ENCODE data around the gene SELENOF. TPM values are rescaled to one million over a fixed set of nuclear protein-coding genes. Genes with fewer than 3 reads are reported as not detected.

The SELENOF gene
- total and polyA plus RNA-seq, 2 of the 4 experiments (the other 2 are of a cell fraction): 60.0 to 153 TPM

DNA sequence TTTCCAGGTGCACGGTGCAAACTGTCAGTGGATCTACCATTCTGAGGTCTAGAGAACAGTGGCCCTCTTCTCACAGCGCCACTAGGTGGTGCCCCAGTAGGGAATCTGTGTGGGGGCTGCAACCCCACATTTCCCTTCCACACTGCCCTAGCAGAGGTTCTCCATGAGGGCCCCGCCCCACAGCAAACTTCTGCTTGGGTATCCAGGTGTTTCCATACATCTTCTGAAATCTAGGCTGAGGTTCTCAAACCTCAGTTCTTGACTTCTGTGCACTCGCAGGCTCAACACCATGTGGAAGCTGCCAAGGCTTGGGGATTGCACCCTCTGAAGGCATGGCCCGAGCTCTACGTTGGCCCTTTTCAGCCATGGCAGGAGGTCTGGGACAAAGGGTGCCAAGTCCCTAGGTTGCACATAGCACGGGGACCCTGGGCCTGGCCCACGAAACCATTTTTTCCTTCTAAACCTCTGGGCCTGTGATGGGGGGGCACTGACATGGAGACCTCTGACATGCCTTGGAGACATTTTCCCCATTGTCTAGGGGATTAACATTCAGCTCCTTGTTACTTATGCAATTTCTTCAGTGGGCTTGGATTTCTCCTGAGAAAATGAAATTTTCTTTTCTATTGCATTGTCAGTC, 10.5 kb upstream of the SELENOF start:
- WGBS, 2 experiments (ENCODE audit: extremely low coverage in 2 of 2, insufficient read length in 1 of 2): 97% methylated on average over 4 of the region's 8 CpGs; no CpG with 5 or more reads in 1 of the 2 experiments
- Histone ChIP-seq H3K36me3 (ENCODE audit: control insufficient read depth, insufficient read depth, low read length) (no peaks in the 10 kb centered on the region), H4K20me1 (ENCODE audit: insufficient read depth, low read length) (no peaks in the 10 kb centered on the region; the same call in 1 of the 2 replicates), H2AFZ (replicated peaks; ENCODE audit: low read length, poor library complexity) (no peak overlapping the region), H3K27me3 (ENCODE audit: control insufficient read depth, insufficient read depth, low read length) (no peaks in the 10 kb centered on the region), H2BK5ac (ENCODE audit: low read depth, low read length, poor library complexity, severe bottlenecking) (no peak overlapping the region), H3K27ac (ENCODE audit: insufficient read depth, low read length) (no peak overlapping the region), H3K4ac (ENCODE audit: low read depth, low read length) (no peak overlapping the region), H3K56ac (ENCODE audit: extremely low read depth, insufficient read depth, low read length) (no peak overlapping the region), H3K79me1 (ENCODE audit: low read depth in 1 of 2, low read length in 2 of 2) (peaks cover 14 to 20% of the 10 kb centered on the region in 2 experiments), H3K9ac (ENCODE audit: low read depth, low read length) (no peak overlapping the region), H3K4me2 (ENCODE audit: low read depth, low read length) (no peak overlapping the region), H3K9me3 (ENCODE audit: control insufficient read depth, insufficient read depth, low read length) (peaks cover 5% of the 10 kb centered on the region; the same call in 1 of the 2 replicates), H3K9me1 (ENCODE audit: insufficient read depth, low read length) (no peaks in the 10 kb centered on the region), H3K23ac (ENCODE audit: low read depth, low read length) (no peak overlapping the region), H4K8ac (ENCODE audit: low read depth in 2 of 2, low read length in 2 of 2) (no peak overlapping the region), H3K4me3 (ENCODE audit: insufficient read depth, low read depth, low read length) (no peak overlapping the region), H4K91ac (ENCODE audit: insufficient read depth, low read depth, low read length) (no peak overlapping the region), H2AK5ac (ENCODE audit: low read depth, low read length) (no peak overlapping the region), H3K14ac (replicated peaks; ENCODE audit: low read depth, low read length) (no peak overlapping the region), H3K18ac (ENCODE audit: low read depth, low read length) (no peak overlapping the region), H2AK9ac (replicated peaks; ENCODE audit: low read depth, low read length, poor library complexity) (no peak overlapping the region), H2BK20ac (ENCODE audit: low read depth, low read length) (no peak overlapping the region), H2BK15ac (ENCODE audit: low read depth, low read length) (no peak overlapping the region), H2BK120ac (ENCODE audit: low read depth, low read length) (no peak overlapping the region), H3K4me1 (ENCODE audit: control insufficient read depth, insufficient read depth, low read length) (no peaks in the 10 kb centered on the region), H4K5ac (ENCODE audit: low read depth, low read length) (no peak overlapping the region)
- no peak for DNase-seq
- ChIA-PET CTCF (no interaction called here), POLR2A (ENCODE audit: unreplicated experiment) (no interaction called here)
- no peak for ATAC-seq (ENCODE audit: low read depth)
- in situ Hi-C loops (cut with MboI; ENCODE audit: low sequenced_read_pairs) (no loop called here), intact Hi-C loops (cut with micrococcal nuclease) (no loop called here), dilution Hi-C loops (cut with HindIII; ENCODE audit: low sequenced_read_pairs, unreplicated experiment) (no loop called here)
- no TSS peak for BruUV-seq (replicated peaks)
- no peak for TF ChIP-seq CHD1 (IDR thresholded peaks at IDR 0.05; ENCODE audit: low read depth, low read length)
- no peak for TF ChIP-seq RCOR1 (IDR thresholded peaks at IDR 0.05; ENCODE audit: insufficient replicate concordance, low read length)
- TF ChIP-seq CEBPB (IDR thresholded peaks at IDR 0.05; ENCODE audit: low read depth, low read length): no peak
- TF ChIP-seq, protein P1, sequence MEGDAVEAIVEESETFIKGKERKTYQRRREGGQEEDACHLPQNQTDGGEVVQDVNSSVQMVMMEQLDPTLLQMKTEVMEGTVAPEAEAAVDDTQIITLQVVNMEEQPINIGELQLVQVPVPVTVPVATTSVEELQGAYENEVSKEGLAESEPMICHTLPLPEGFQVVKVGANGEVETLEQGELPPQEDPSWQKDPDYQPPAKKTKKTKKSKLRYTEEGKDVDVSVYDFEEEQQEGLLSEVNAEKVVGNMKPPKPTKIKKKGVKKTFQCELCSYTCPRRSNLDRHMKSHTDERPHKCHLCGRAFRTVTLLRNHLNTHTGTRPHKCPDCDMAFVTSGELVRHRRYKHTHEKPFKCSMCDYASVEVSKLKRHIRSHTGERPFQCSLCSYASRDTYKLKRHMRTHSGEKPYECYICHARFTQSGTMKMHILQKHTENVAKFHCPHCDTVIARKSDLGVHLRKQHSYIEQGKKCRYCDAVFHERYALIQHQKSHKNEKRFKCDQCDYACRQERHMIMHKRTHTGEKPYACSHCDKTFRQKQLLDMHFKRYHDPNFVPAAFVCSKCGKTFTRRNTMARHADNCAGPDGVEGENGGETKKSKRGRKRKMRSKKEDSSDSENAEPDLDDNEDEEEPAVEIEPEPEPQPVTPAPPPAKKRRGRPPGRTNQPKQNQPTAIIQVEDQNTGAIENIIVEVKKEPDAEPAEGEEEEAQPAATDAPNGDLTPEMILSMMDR (conservative IDR thresholded peaks at IDR 0.05; ENCODE audit: low read depth, low read length): no peak
- TF ChIP-seq NFE2L2 (IDR thresholded peaks at IDR 0.05; ENCODE audit: low read depth, low read length): no peak
- TF ChIP-seq POLR2A (IDR thresholded peaks at IDR 0.05; ENCODE audit: low read depth, low read length): no peak
- no peak for TF ChIP-seq RFX5 (IDR thresholded peaks at IDR 0.05; ENCODE audit: low read depth, low read length)
- no peak for TF ChIP-seq MXI1 (IDR thresholded peaks at IDR 0.05; ENCODE audit: borderline replicate concordance, low read depth, low read length)
- TF ChIP-seq FOS (IDR thresholded peaks at IDR 0.05; ENCODE audit: low read depth, low read length): no peak
- no peak for TF ChIP-seq BHLHE40 (IDR thresholded peaks at IDR 0.05; ENCODE audit: low read depth, low read length)
- TF ChIP-seq RAD21 (IDR thresholded peaks at IDR 0.05; ENCODE audit: low read length): no peak
- no peak for TF ChIP-seq MAFK (IDR thresholded peaks at IDR 0.05; ENCODE audit: low read depth, low read length)
- TF ChIP-seq, protein P2, sequence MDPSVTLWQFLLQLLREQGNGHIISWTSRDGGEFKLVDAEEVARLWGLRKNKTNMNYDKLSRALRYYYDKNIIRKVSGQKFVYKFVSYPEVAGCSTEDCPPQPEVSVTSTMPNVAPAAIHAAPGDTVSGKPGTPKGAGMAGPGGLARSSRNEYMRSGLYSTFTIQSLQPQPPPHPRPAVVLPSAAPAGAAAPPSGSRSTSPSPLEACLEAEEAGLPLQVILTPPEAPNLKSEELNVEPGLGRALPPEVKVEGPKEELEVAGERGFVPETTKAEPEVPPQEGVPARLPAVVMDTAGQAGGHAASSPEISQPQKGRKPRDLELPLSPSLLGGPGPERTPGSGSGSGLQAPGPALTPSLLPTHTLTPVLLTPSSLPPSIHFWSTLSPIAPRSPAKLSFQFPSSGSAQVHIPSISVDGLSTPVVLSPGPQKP (IDR thresholded peaks at IDR 0.05; ENCODE audit: borderline replicate concordance, low read depth, low read length): no peak
- TF ChIP-seq, protein P3, sequence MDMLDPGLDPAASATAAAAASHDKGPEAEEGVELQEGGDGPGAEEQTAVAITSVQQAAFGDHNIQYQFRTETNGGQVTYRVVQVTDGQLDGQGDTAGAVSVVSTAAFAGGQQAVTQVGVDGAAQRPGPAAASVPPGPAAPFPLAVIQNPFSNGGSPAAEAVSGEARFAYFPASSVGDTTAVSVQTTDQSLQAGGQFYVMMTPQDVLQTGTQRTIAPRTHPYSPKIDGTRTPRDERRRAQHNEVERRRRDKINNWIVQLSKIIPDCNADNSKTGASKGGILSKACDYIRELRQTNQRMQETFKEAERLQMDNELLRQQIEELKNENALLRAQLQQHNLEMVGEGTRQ (IDR thresholded peaks at IDR 0.05; ENCODE audit: low read depth, low read length): no peak
- no peak for TF ChIP-seq MAZ (IDR thresholded peaks at IDR 0.05; ENCODE audit: borderline replicate concordance, low read depth, low read length)
- no peak for TF ChIP-seq SMC3 (IDR thresholded peaks at IDR 0.05; ENCODE audit: low read depth, low read length)

Measured in IMR-90 (cell line).